ENCODE measurements around the gene ZNF519.
"Not testable (repeated sequence)": the region's sequence is repeated elsewhere in the genome, so short reads cannot be mapped to it uniquely, and the experiment has no call there.

GRCh38 chr18:14145021-14145420, 12.8 kb upstream of the ZNF519 start:
- not testable (repeated sequence) for TF ChIP-seq CTCF (IDR thresholded peaks at IDR 0.05); POLR2AphosphoS5 (IDR thresholded peaks at IDR 0.05); POLR2A (IDR thresholded peaks at IDR 0.05; ENCODE audit: low read depth)

All from esophagus muscularis mucosa (tissue), 3 donors.